ENCODE results near the gene PFDN1. TPM values are rescaled to one million over a fixed set of nuclear protein-coding genes. Genes with fewer than 3 reads are reported as not detected.

Gene PFDN1
- total and polyA plus RNA-seq, 2 experiments from 2014 or later = 84.1 to 98.0 TPM

- H3K27ac ChIP-seq = no peak overlapping the region
- no peak for TF ChIP-seq EZH2 (IDR thresholded peaks at IDR 0.05; ENCODE audit: borderline replicate concordance)
- TF ChIP-seq CTCF (IDR thresholded peaks at IDR 0.05; ENCODE audit: poor library complexity) = no peak
- TF ChIP-seq EZH2phosphoT487 (IDR thresholded peaks at IDR 0.05; ENCODE audit: low read depth, severe bottlenecking, unreplicated experiment) = no peak
- no peaks in the 10 kb centered on the region for H3K9me2 ChIP-seq (replicated peaks; ENCODE audit: insufficient read depth)
- DNase-seq (ENCODE audit: low spot score) = no peak
- H4K20me1 ChIP-seq (ENCODE audit: insufficient read depth, poor library complexity, severe bottlenecking) = no peaks in the 10 kb centered on the region
- 91% methylated on average over 3 of the region's 3 CpGs for WGBS (ENCODE audit: low lambda C conversion rate, missing lambda C conversion rate)
- H3K9me3 ChIP-seq (ENCODE audit: low read depth) = no peaks in the 10 kb centered on the region
- peaks cover 64% of the 10 kb centered on the region for H3K79me2 ChIP-seq
- no peaks in the 10 kb centered on the region for H3K27me3 ChIP-seq
- H3K4me1 ChIP-seq (ENCODE audit: insufficient read depth) = no peaks in the 10 kb centered on the region
- no peak overlapping the region for H3K4me3 ChIP-seq
- H3K4me2 ChIP-seq = no peak overlapping the region
- no peak overlapping the region for H2AFZ ChIP-seq
- H3K36me3 ChIP-seq (replicated peaks; ENCODE audit: insufficient read depth, low read depth) = no peaks in the 10 kb centered on the region
Observed at GRCh38 chr5:140284013-140284412, 18.9 kb downstream of the PFDN1 start.

- 99% methylated on average over 2 of the region's 2 CpGs for WGBS (ENCODE audit: low lambda C conversion rate, missing lambda C conversion rate)
Observed at GRCh38 chr5:140282266-140282665, 20.6 kb downstream of the PFDN1 start.

DNA sequence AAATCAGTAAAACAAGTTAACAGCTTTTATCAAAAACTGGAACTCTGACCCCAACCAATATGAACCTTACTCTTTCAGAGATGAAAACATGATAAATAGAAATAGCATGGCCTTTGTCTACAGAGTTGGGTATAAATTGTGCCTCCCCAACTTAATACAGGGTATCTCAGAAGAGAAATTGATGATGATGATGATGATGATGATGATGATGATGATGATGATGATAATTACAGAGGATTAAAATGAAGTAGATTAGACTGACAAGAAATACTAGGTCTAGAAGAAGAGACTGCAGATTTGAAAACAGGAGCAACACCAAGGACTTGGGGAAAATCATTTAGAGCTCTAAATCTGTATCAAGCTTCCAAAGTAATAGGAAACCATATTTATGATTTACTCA, 27.1 kb downstream of the PFDN1 start:
- no peak for DNase-seq (ENCODE audit: low spot score)
- TF ChIP-seq CTCF (IDR thresholded peaks at IDR 0.05; ENCODE audit: poor library complexity) = no peak
- Histone ChIP-seq H3K27ac (no peak overlapping the region), H4K20me1 (ENCODE audit: insufficient read depth, poor library complexity, severe bottlenecking) (no peaks in the 10 kb centered on the region), H3K4me1 (ENCODE audit: insufficient read depth) (no peaks in the 10 kb centered on the region), H3K79me2 (peaks cover 19% of the 10 kb centered on the region), H3K9me2 (replicated peaks; ENCODE audit: insufficient read depth) (no peaks in the 10 kb centered on the region), H3K4me3 (no peak overlapping the region), H3K27me3 (no peaks in the 10 kb centered on the region), H2AFZ (no peak overlapping the region), H3K9me3 (ENCODE audit: low read depth) (no peaks in the 10 kb centered on the region), H3K4me2 (no peak overlapping the region), H3K36me3 (replicated peaks; ENCODE audit: insufficient read depth, low read depth) (no peaks in the 10 kb centered on the region)

More at GRCh38 chr5:140282266-140282665, 20.6 kb downstream of the PFDN1 start:
- H3K4me3 ChIP-seq = no peak overlapping the region
- no peak overlapping the region for H3K4me2 ChIP-seq
- no peaks in the 10 kb centered on the region for H3K4me1 ChIP-seq (ENCODE audit: insufficient read depth)
- no peaks in the 10 kb centered on the region for H3K36me3 ChIP-seq (replicated peaks; ENCODE audit: insufficient read depth, low read depth)
- H3K27me3 ChIP-seq = no peaks in the 10 kb centered on the region
- H2AFZ ChIP-seq = no peak overlapping the region
- DNase-seq (ENCODE audit: low spot score) = no peak
- H3K79me2 ChIP-seq = peaks cover 50% of the 10 kb centered on the region
- no peaks in the 10 kb centered on the region for H4K20me1 ChIP-seq (ENCODE audit: insufficient read depth, poor library complexity, severe bottlenecking)
- no peaks in the 10 kb centered on the region for H3K9me3 ChIP-seq (ENCODE audit: low read depth)
- H3K9me2 ChIP-seq (replicated peaks; ENCODE audit: insufficient read depth) = no peaks in the 10 kb centered on the region
- H3K27ac ChIP-seq = no peak overlapping the region
- TF ChIP-seq EZH2 (IDR thresholded peaks at IDR 0.05; ENCODE audit: borderline replicate concordance) = no peak
- no peak for TF ChIP-seq EZH2phosphoT487 (IDR thresholded peaks at IDR 0.05; ENCODE audit: low read depth, severe bottlenecking, unreplicated experiment)
- TF ChIP-seq CTCF (IDR thresholded peaks at IDR 0.05; ENCODE audit: poor library complexity) = no peak

DNA sequence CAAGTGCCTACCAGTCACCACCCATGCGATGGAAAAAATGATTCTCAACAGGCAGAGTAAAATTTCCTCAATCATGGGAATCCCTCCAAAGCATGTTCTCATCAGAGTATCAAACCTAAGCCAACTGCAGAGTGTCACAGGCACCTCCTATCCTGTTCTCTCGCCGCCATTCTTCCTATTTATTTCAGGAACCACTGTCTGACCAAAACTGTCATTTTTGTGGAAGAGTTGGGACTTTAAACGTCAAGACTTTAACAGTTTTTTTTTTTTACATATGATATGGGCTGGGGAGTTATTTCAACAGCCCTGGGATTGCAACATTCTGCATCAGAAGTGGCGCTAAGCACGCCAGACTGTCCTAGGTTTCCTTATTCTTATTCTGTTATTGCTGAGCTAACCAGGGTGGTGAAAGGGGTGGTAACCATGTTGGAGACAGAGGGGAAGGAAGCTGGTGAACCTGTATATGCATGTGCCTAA, 29.5 kb downstream of the PFDN1 start:
- Histone ChIP-seq H3K9me3 (ENCODE audit: low read depth) (no peaks in the 10 kb centered on the region), H4K20me1 (ENCODE audit: insufficient read depth, poor library complexity, severe bottlenecking) (no peaks in the 10 kb centered on the region), H3K4me3 (no peak overlapping the region), H3K79me2 (peaks cover 29% of the 10 kb centered on the region), H3K36me3 (replicated peaks; ENCODE audit: insufficient read depth, low read depth) (no peaks in the 10 kb centered on the region), H3K9me2 (replicated peaks; ENCODE audit: insufficient read depth) (no peaks in the 10 kb centered on the region), H3K4me1 (ENCODE audit: insufficient read depth) (no peaks in the 10 kb centered on the region), H3K27me3 (no peaks in the 10 kb centered on the region), H3K27ac (no peak overlapping the region), H2AFZ (no peak overlapping the region), H3K4me2 (no peak overlapping the region)
- WGBS (ENCODE audit: low lambda C conversion rate, missing lambda C conversion rate) = 95% methylated on average over 6 of the region's 6 CpGs
- no peak for DNase-seq (ENCODE audit: low spot score)
- TF ChIP-seq EZH2phosphoT487 (IDR thresholded peaks at IDR 0.05; ENCODE audit: low read depth, severe bottlenecking, unreplicated experiment) (no peak), EZH2 (IDR thresholded peaks at IDR 0.05; ENCODE audit: borderline replicate concordance) (no peak), CTCF (IDR thresholded peaks at IDR 0.05; ENCODE audit: poor library complexity) (no peak)

All from hepatocyte (in vitro differentiated cells).